HCT116 (cell line): ENCODE data around the gene ASAP2. TPM values are rescaled to one million over a fixed set of nuclear protein-coding genes. Genes with fewer than 3 reads are reported as not detected.

Source experiments
- ATAC-seq: fragments of 200-7000 bp; cut with Tn5 transposase; 2 replicates; pipeline ENCODE4 v1.9.1; 2020; ENCODE audit warnings: mild to moderate bottlenecking, moderate library complexity
- BruUV-seq: library from RNA; stranded (reverse); fragments of 400-500 nt; replicated peaks from 2 replicates; lab custom pipeline; 2021; lab: Mats Ljungman, UMichigan
- CTCF ChIA-PET: fragments of 300-600 bp; sonication (Branson Sonifier 250); formaldehyde crosslinking; loops from one replicate; lab custom pipeline; 2021; ENCODE audit warnings: antibody characterized with exemption; lab: Charles Lee
- POLR2A ChIA-PET: fragments of 300-600, 350-600 bp; sonication (Branson Sonifier 250); formaldehyde crosslinking; loops from one replicate; lab custom pipeline; 2021; ENCODE audit warnings: antibody characterized with exemption; lab: Charles Lee
- RAD21 ChIA-PET, 2 experiments: fragments of 300-600 bp; sonication (Branson Sonifier 250); formaldehyde crosslinking; loops; one replicate each; lab custom pipeline; 2023; ENCODE audit warnings: low total read pairs in 2 of 2; ENCODE audit not compliant: uncharacterized antibody in 2 of 2, unreplicated experiment in 2 of 2, low non-redundant PET in 1 of 2; lab: Charles Lee
- DNase-seq: peaks from one replicate; pipeline ENCODE4 v3.0.0-alpha.2; 2010; ENCODE audit warnings: low read depth, low spot score
- H2AFZ ChIP-seq: fragments of 200-600 bp; shearing (Covaris generic), sonication (generic); 2 replicates; pipeline ENCODE4 v1.6.1; 2017; ENCODE audit warnings: low read depth, mixed run types, mixed read lengths, antibody characterized with exemption, low read length; ENCODE audit not compliant: poor library complexity, severe bottlenecking
- H3K27ac ChIP-seq: 2 replicates; pipeline ENCODE4 v1.5.1; 2012; ENCODE audit warnings: low read depth, low read length
- H3K27me3 ChIP-seq: fragments of 200-600 bp; sonication (generic); 2 replicates; pipeline ENCODE4 v1.6.1; 2016; ENCODE audit warnings: mixed run types, low read length, mixed read lengths; ENCODE audit not compliant: insufficient read depth
- H3K36me3 ChIP-seq, 2 experiments: fragments of 200-500 bp in 1 of 2; fragments of 200-600 bp in 1 of 2; sonication (Bioruptor generic) in 1 of 2; sonication (generic) in 1 of 2; 2 replicates each; pipeline versions ENCODE4 v1.5.1 to v1.6.1; 2014 to 2016; ENCODE audit warnings: low read length in 2 of 2, inconsistent platforms in 1 of 2, mixed read lengths in 1 of 2, mixed run types in 1 of 2; ENCODE audit not compliant: insufficient read depth in 2 of 2, control insufficient read depth in 1 of 2
- H3K4me1 ChIP-seq, 2 experiments: fragments of 200-600 bp in 1 of 2; sonication (generic) in 1 of 2; 2 replicates each; pipeline versions ENCODE4 v1.5.1 to v1.6.1; 2012 to 2017; ENCODE audit warnings: low read length in 2 of 2, inconsistent platforms in 1 of 2, mild to moderate bottlenecking in 1 of 2, mixed read lengths in 1 of 2, mixed run types in 1 of 2, moderate library complexity in 1 of 2; ENCODE audit not compliant: insufficient read depth in 2 of 2, control insufficient read depth in 1 of 2
- H3K4me2 ChIP-seq: fragments of 200-600 bp; sonication (generic); 2 replicates; pipeline ENCODE4 v1.6.1; 2017; ENCODE audit warnings: mixed run types, low read length, mixed read lengths
- H3K4me3 ChIP-seq, 2 experiments: fragments of 200-600 bp in 1 of 2; sonication (generic) in 1 of 2; replicated peaks in 1 of 2; 2 replicates each; pipeline ENCODE4 v1.5.1; 2011 to 2016; ENCODE audit warnings: low read length in 2 of 2, control low read depth in 1 of 2, low read depth in 1 of 2, mild to moderate bottlenecking in 1 of 2, mixed read lengths in 1 of 2, mixed run types in 1 of 2
- H3K79me2 ChIP-seq: fragments of 200-600 bp; sonication (generic); 2 replicates; pipeline ENCODE4 v1.6.1; 2017; ENCODE audit warnings: mild to moderate bottlenecking, mixed run types, low read length, moderate library complexity, mixed read lengths; ENCODE audit not compliant: insufficient read depth
- H3K9ac ChIP-seq: fragments of 200-600 bp; sonication (generic); 2 replicates; pipeline ENCODE4 v1.6.1; 2016; ENCODE audit warnings: low read length, mixed read lengths
- H3K9me2 ChIP-seq: fragments of 200-600 bp; sonication (generic), shearing (Covaris generic); 2 replicates; pipeline ENCODE4 v1.6.1; 2017; ENCODE audit warnings: mixed run types, mild to moderate bottlenecking, moderate library complexity; ENCODE audit not compliant: insufficient read depth
- H3K9me3 ChIP-seq, 2 experiments: fragments of 200-500 bp in 1 of 2; fragments of 200-600 bp in 1 of 2; sonication (Bioruptor generic) in 1 of 2; sonication (generic) in 1 of 2; 2 replicates each; pipeline ENCODE4 v1.6.1; 2014 to 2017; ENCODE audit warnings: low read length in 2 of 2, mixed read lengths in 2 of 2, inconsistent platforms in 1 of 2, low read depth in 1 of 2, mild to moderate bottlenecking in 1 of 2, mixed run types in 1 of 2, moderate library complexity in 1 of 2; ENCODE audit not compliant: control insufficient read depth in 1 of 2, insufficient read depth in 1 of 2
- H4K20me1 ChIP-seq: fragments of 200-600 bp; sonication (generic), shearing (Covaris generic); 2 replicates; pipeline ENCODE4 v1.6.1; 2017; ENCODE audit warnings: mixed run types, mild to moderate bottlenecking, moderate library complexity; ENCODE audit not compliant: insufficient read depth
- ATF3 ChIP-seq: IDR thresholded peaks from 2 replicates; pipeline ENCODE4 v1.6.1; 2012
- CEBPB ChIP-seq: IDR thresholded peaks from 2 replicates; pipeline ENCODE4 v1.6.1; 2012; ENCODE audit warnings: low read depth
- CTCF ChIP-seq, 3 experiments: fragments of 200-600 bp in 1 of 3; sonication (generic) in 1 of 3; IDR thresholded peaks in 2 of 3; conservative IDR thresholded peaks in 1 of 3; 2 replicates each; pipeline ENCODE4 v1.5.1; 2012 to 2017; ENCODE audit warnings: low read depth in 2 of 3, low read length in 2 of 3, antibody characterized with exemption in 1 of 3, borderline replicate concordance in 1 of 3, control low read depth in 1 of 3, mild to moderate bottlenecking in 1 of 3, mixed read lengths in 1 of 3, mixed run types in 1 of 3, moderate library complexity in 1 of 3; ENCODE audit not compliant: insufficient read depth in 1 of 3
- EGR1 ChIP-seq: IDR thresholded peaks from 2 replicates; pipeline ENCODE4 v1.6.1; 2012; ENCODE audit warnings: low read depth
- ELF1 ChIP-seq: IDR thresholded peaks from 2 replicates; pipeline ENCODE4 v1.6.1; 2012; ENCODE audit warnings: low read depth, borderline replicate concordance
- EZH2 ChIP-seq: fragments of 200-600 bp; sonication (generic); IDR thresholded peaks from 2 replicates; pipeline ENCODE4 v1.6.1; 2017; ENCODE audit warnings: antibody characterized with exemption, mixed run types
- FOSL1 ChIP-seq: IDR thresholded peaks from 2 replicates; pipeline ENCODE4 v1.6.1; 2012; ENCODE audit warnings: low read depth
- POLR2A ChIP-seq: IDR thresholded peaks from 2 replicates; pipeline ENCODE4 v1.7.0; 2011; ENCODE audit warnings: borderline replicate concordance; ENCODE audit not compliant: insufficient read depth, insufficient read length; ENCODE audit errors: extremely low read depth
- POLR2AphosphoS5 ChIP-seq: IDR thresholded peaks from 2 replicates; pipeline ENCODE4 v1.6.1; 2011; ENCODE audit warnings: mild to moderate bottlenecking, low read depth, low read length, moderate library complexity
- RAD21 ChIP-seq: IDR thresholded peaks from 2 replicates; pipeline ENCODE4 v1.6.1; 2012; ENCODE audit warnings: low read depth, mild to moderate bottlenecking
- SP1 ChIP-seq: IDR thresholded peaks from 2 replicates; pipeline ENCODE4 v1.6.1; 2012; ENCODE audit warnings: low read depth
- SRF ChIP-seq: IDR thresholded peaks from 2 replicates; pipeline ENCODE4 v1.6.1; 2012; ENCODE audit warnings: low read depth
- YY1 ChIP-seq: IDR thresholded peaks from 2 replicates; pipeline ENCODE4 v1.6.1; 2011; ENCODE audit warnings: low read length, low read depth, moderate library complexity, mild to moderate bottlenecking; ENCODE audit not compliant: insufficient replicate concordance; ENCODE audit errors: extremely low read depth
- ZFX ChIP-seq: fragments of 450-650 bp; IDR thresholded peaks from 2 replicates; pipeline ENCODE4 v1.6.1; 2017
- ZNF274 ChIP-seq: fragments of 200-500 bp; sonication (Bioruptor generic); IDR thresholded peaks from 2 replicates; pipeline ENCODE4 v1.6.1; 2014; ENCODE audit warnings: mild to moderate bottlenecking, low read depth, low read length, inconsistent platforms
- intact Hi-C: fragments of 100-400 bp; cut with micrococcal nuclease; formaldehyde crosslinking; loops from 2 replicates; pipeline ENCODE4 v1.10.0; 2022
- total RNA-seq: library from RNA; stranded (reverse); gene quantifications from one replicate; pipeline ENCODE4 v1.2.1, GENCODE V29; 2021; ENCODE audit not compliant: unreplicated experiment
- TF ChIP-seq, protein P1 (sequence below): IDR thresholded peaks from 2 replicates; pipeline ENCODE4 v1.6.1; 2011; ENCODE audit warnings: mild to moderate bottlenecking, low read length, moderate library complexity; ENCODE audit not compliant: insufficient replicate concordance; ENCODE audit errors: extremely low read depth
- TF ChIP-seq, protein P2 (sequence below): IDR thresholded peaks from 2 replicates; pipeline ENCODE4 v1.6.1; 2012; ENCODE audit warnings: low read depth

Gene ASAP2
- total RNA-seq, 1 experiment from 2014 or later: 16.5 TPM

DNA sequence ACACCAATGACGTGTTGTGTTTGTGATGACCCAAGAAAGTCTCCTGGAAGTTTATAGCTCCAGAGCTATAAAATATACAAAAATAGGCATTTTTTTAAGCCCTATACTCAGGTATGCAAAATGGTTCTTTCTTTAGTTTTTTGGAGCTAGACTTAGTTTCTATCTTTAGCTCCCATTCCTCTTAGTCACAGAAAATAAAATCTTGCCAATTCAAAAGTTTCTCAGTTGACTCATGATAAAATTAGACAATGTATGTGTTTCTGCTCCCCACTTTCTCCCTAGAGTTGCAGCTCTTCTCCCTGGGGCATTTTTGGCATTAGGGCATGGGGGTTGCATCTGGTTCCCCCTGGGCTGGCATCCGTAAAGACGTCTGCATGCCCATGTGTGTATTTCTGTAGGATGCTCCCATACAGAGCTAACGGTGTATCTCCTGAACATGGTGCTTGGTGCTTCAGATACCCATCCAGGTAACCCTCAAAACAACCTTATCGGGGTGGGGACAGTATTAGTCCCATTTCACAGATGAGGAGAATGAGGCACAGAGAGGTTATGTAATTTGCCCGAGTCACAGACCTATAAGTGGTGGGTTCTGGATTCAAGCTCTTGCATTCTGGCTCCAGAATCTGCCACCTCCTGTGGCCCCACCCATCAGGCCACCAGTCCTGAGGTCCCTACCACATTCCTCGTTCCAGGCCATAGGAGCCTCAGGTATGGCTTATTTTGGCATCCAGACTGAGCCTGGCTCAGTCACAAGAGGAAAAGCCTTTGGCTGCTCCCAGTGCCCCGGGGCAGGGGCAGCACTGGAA, 43.1 kb upstream of the ASAP2 start (continued):
- no peak for TF ChIP-seq FOSL1
- TF ChIP-seq, all 23 proteins: peak for 0

GRCh38 chr2:9164112-9164608, 42.5 kb upstream of the ASAP2 start:
- Histone ChIP-seq H3K4me2 (no peak overlapping the region), H3K9me3 (no peaks in the 10 kb centered on the region), H3K27me3 (no peaks in the 10 kb centered on the region), H3K4me1 (peaks cover 4 to 14% of the 10 kb centered on the region in 2 experiments; a peak in 3 of 4 replicates), H3K4me3 (no peak overlapping the region), H3K36me3 (no peaks in the 10 kb centered on the region), H3K9me2 (no peaks in the 10 kb centered on the region), H3K79me2 (no peaks in the 10 kb centered on the region), H2AFZ (no peak overlapping the region), H4K20me1 (no peaks in the 10 kb centered on the region), H3K27ac (no peak overlapping the region), H3K9ac (no peak overlapping the region)
- no peak for DNase-seq
- BruUV-seq: no TSS peak
- ChIA-PET CTCF (no interaction called here), RAD21 (no interaction called here), POLR2A (no interaction called here)
- no peak for ATAC-seq
- intact Hi-C loops: no loop called here
- TF ChIP-seq EZH2 (no peak), CEBPB (no peak), ATF3 (no peak), ZFX (no peak), FOSL1 (no peak), ZNF274 (no peak), SP1 (no peak), RAD21 (no peak), SRF (no peak), EGR1 (no peak), YY1 (no peak), POLR2A (no peak), CTCF (IDR thresholded peaks at IDR 0.05 in 2 of 3, conservative IDR thresholded peaks at IDR 0.05 in 1 of 3; ENCODE audit: borderline replicate concordance in 1 of 3, insufficient read depth in 1 of 3, low read depth in 2 of 3, low read length in 2 of 3) (no peak), ELF1 (no peak), POLR2AphosphoS5 (no peak)
- TF ChIP-seq, protein P1, sequence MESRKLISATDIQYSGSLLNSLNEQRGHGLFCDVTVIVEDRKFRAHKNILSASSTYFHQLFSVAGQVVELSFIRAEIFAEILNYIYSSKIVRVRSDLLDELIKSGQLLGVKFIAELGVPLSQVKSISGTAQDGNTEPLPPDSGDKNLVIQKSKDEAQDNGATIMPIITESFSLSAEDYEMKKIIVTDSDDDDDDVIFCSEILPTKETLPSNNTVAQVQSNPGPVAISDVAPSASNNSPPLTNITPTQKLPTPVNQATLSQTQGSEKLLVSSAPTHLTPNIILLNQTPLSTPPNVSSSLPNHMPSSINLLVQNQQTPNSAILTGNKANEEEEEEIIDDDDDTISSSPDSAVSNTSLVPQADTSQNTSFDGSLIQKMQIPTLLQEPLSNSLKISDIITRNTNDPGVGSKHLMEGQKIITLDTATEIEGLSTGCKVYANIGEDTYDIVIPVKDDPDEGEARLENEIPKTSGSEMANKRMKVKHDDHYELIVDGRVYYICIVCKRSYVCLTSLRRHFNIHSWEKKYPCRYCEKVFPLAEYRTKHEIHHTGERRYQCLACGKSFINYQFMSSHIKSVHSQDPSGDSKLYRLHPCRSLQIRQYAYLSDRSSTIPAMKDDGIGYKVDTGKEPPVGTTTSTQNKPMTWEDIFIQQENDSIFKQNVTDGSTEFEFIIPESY: no peak
- TF ChIP-seq, protein P2, sequence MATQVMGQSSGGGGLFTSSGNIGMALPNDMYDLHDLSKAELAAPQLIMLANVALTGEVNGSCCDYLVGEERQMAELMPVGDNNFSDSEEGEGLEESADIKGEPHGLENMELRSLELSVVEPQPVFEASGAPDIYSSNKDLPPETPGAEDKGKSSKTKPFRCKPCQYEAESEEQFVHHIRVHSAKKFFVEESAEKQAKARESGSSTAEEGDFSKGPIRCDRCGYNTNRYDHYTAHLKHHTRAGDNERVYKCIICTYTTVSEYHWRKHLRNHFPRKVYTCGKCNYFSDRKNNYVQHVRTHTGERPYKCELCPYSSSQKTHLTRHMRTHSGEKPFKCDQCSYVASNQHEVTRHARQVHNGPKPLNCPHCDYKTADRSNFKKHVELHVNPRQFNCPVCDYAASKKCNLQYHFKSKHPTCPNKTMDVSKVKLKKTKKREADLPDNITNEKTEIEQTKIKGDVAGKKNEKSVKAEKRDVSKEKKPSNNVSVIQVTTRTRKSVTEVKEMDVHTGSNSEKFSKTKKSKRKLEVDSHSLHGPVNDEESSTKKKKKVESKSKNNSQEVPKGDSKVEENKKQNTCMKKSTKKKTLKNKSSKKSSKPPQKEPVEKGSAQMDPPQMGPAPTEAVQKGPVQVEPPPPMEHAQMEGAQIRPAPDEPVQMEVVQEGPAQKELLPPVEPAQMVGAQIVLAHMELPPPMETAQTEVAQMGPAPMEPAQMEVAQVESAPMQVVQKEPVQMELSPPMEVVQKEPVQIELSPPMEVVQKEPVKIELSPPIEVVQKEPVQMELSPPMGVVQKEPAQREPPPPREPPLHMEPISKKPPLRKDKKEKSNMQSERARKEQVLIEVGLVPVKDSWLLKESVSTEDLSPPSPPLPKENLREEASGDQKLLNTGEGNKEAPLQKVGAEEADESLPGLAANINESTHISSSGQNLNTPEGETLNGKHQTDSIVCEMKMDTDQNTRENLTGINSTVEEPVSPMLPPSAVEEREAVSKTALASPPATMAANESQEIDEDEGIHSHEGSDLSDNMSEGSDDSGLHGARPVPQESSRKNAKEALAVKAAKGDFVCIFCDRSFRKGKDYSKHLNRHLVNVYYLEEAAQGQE: no peak
